Breast epithelium (tissue), 3 donors: ENCODE data around the gene ZNF618.

ENCODE experiments used
- POLR2A ChIP-seq: fragments of 450-650 bp; IDR thresholded peaks from one replicate; pipeline ENCODE4 v1.6.1; 2016; ENCODE audit warnings: antibody characterized with exemption, mild to moderate bottlenecking, moderate library complexity
- POLR2AphosphoS5 ChIP-seq, 3 donors: sonication (generic); formaldehyde crosslinking; IDR thresholded peaks; one replicate each; pipeline ENCODE4 v1.6.1; 2017; ENCODE audit warnings: antibody characterized with exemption in 3 of 3
- TF ChIP-seq, protein P1 (sequence below), 3 donors: fragments of 450-650 bp; IDR thresholded peaks; one replicate each; pipeline ENCODE4 v1.5.1; 2016 to 2017; ENCODE audit warnings: antibody characterized with exemption in 3 of 3, mild to moderate bottlenecking in 3 of 3, moderate library complexity in 3 of 3

DNA sequence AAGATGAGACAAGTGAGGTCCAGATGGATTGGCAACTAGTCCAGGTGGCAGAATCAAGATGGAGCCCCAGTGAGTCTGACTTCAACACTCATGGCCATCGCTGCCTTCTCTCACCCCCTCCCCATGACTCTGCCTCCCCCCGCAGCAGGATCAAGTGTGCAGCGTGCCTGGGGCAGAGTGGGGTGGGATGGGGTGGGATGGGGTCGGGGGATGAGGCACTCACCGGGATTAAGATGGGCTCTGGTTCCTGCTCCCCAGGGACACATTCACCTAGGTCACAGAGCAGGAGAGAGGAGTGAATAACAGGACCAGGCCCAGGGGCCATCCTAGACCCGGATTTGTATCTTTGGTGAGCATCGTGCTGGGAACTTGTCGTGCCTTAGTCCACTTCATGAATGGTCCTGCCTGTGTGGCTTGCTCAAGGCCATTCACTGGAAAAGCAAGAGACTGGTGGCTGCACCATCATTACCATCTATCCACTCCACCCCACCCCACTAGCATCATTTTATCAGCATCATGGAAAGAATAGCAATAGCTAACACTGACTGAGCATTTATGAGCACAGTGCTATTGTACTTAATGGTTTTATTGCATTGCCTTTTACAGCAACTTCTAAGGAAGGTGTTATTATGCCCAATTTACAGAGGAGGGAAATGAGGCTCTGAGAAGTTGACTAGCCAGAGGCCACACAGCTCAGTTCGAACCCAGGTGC lies 193.5 kb downstream of the ZNF618 start:
- no peak for TF ChIP-seq POLR2AphosphoS5 (IDR thresholded peaks at IDR 0.05)
- TF ChIP-seq, protein P1, sequence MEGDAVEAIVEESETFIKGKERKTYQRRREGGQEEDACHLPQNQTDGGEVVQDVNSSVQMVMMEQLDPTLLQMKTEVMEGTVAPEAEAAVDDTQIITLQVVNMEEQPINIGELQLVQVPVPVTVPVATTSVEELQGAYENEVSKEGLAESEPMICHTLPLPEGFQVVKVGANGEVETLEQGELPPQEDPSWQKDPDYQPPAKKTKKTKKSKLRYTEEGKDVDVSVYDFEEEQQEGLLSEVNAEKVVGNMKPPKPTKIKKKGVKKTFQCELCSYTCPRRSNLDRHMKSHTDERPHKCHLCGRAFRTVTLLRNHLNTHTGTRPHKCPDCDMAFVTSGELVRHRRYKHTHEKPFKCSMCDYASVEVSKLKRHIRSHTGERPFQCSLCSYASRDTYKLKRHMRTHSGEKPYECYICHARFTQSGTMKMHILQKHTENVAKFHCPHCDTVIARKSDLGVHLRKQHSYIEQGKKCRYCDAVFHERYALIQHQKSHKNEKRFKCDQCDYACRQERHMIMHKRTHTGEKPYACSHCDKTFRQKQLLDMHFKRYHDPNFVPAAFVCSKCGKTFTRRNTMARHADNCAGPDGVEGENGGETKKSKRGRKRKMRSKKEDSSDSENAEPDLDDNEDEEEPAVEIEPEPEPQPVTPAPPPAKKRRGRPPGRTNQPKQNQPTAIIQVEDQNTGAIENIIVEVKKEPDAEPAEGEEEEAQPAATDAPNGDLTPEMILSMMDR (IDR thresholded peaks at IDR 0.05) = no peak
- TF ChIP-seq POLR2A = no peak
